Gastroesophageal sphincter (tissue), 3 donors: ENCODE measurements around the gene ADD1.

ENCODE experiments used
- EP300 ChIP-seq: sonication (generic); formaldehyde crosslinking; IDR thresholded peaks from one replicate; pipeline ENCODE4 v1.6.1; 2017; ENCODE audit warnings: antibody characterized with exemption, mild to moderate bottlenecking
- TF ChIP-seq, protein P1 (sequence below), 4 experiments: fragments of 200-600 bp in 2 of 4; fragments of 450-650 bp in 2 of 4; sonication (generic) in 1 of 4; IDR thresholded peaks; one replicate each; pipeline ENCODE4 v1.5.1; 2017 to 2019; ENCODE audit warnings: antibody characterized with exemption in 4 of 4, mild to moderate bottlenecking in 2 of 4, moderate library complexity in 2 of 4

GRCh38 chr4:2796849-2797544, 46.6 kb upstream of the ADD1 start:
- TF ChIP-seq, protein P1, sequence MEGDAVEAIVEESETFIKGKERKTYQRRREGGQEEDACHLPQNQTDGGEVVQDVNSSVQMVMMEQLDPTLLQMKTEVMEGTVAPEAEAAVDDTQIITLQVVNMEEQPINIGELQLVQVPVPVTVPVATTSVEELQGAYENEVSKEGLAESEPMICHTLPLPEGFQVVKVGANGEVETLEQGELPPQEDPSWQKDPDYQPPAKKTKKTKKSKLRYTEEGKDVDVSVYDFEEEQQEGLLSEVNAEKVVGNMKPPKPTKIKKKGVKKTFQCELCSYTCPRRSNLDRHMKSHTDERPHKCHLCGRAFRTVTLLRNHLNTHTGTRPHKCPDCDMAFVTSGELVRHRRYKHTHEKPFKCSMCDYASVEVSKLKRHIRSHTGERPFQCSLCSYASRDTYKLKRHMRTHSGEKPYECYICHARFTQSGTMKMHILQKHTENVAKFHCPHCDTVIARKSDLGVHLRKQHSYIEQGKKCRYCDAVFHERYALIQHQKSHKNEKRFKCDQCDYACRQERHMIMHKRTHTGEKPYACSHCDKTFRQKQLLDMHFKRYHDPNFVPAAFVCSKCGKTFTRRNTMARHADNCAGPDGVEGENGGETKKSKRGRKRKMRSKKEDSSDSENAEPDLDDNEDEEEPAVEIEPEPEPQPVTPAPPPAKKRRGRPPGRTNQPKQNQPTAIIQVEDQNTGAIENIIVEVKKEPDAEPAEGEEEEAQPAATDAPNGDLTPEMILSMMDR (IDR thresholded peaks at IDR 0.05): no peak
- no peak for TF ChIP-seq EP300
